ENCODE data around the gene CDKN1C.

GRCh38 chr11:2874963-2875362, 10.6 kb downstream of the CDKN1C start:
- TF ChIP-seq CSRNP3 (CRISPR knock-in tag; IDR thresholded peaks at IDR 0.05) (no peak), TOX (CRISPR knock-in tag; IDR thresholded peaks at IDR 0.05; ENCODE audit: borderline replicate concordance) (no peak)
